DMS 273 (cell line): ENCODE data around the gene DDB1.

Source experiments
- DNase-seq: peaks from one replicate; lab custom pipeline; 2025; ENCODE audit not compliant: unreplicated experiment; lab: John Stamatoyannopoulos, UW

The DDB1 gene

GRCh38 chr11:61337706-61338470 lies 5.0 kb upstream of the DDB1 start:
- no peak for DNase-seq

GRCh38 chr11:61336171-61336935 lies 3.4 kb upstream of the DDB1 start:
- peak; percentile 87 for DNase-seq

GRCh38 chr11:61335355-61335710 lies 2.4 kb upstream of the DDB1 start:
- no peak for DNase-seq

DNA sequence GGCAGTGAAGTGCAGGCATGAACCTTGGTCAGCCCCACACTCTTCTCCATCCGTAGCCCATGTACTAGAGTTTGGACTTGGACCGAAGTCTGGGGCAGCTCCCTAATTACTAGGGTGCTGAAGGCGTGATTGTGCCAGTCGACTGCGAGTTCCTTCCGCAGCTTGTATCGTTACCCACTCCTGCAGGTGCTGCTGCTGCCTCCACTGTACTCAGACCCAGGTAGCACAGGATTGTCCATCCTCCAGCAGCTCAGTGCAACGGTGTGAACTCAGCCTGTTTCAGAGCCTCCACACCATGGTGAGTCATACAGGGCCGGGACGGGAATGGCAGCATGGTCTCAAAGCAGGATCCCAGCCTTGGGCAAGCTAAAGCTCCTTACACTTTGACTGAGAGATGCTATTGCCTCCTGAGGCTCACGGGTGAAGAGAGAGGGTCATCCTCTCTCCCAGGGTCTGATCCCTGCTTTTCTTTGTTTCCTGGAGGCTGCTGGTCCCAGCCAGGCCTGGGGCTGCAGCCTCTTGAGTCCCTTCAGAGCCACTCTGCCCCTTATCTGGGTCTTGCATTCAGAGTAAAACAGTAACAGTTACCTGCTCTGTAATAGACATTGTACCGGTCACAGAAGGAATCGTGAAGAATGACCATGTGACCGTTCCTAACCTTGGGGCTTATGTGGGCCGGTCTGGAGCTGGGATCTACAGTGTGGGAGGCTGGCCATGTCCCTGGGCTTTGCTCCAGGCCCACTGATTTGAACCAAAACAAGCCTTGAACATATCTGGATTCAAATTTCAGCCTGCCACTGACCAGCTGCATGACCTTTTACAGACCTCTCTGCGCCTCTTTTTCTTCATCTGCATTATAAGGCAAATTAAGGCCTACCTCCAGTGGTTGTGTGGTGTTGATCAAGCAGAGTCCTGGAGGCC lies 1.8 kb upstream of the DDB1 start:
- no peak for DNase-seq

DNA sequence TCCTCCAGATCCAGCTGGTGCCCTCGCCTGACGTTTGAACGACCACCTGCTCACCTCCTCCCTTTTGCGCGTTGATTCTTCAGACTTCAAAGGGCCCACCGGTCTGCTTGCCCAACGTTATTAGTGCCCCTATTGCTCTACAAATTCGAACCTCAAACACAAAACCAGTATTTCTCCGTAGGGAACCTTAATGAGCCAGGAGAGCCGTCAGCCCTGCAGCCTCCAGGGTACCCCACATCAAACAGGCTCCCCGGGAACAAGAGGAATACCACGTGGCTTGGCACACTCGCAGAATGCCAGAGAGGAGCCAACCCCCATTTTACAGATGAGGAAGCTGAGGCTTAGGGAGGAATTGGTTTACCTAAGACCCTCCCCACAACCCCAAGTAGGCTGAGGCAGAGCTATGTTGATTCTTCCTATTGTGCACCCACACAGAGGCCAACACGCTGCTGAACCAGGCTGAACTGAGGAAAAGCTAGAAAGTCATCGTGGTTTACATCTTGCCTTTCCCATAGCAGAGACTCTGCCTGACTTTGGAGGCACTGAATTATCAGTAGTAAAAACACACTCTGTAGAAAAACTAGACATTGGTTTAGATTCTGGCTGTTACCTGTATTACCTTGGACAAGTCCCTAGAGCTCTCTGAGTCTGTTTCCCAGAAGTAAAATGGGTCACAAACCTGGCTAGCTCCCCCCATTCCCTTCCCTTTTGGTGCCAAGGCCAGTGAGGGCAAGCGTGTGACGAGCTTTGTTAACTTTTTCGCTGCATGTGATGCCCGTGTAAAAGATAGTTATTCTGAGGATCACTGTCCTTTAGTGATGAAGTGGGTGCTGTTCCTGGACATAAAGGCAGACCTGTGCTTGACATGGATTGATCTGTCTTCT lies 887 bp upstream of the DDB1 start:
- DNase-seq, result no peak

GRCh38 chr11:61332281-61332796 lies 566 bp downstream of the DDB1 start:
- DNase-seq, result peak; percentile 51

- DNase-seq, result no peak
Observed at GRCh38 chr11:61331651-61332050, 1.3 kb downstream of the DDB1 start.

- no peak for DNase-seq
Observed at GRCh38 chr11:61329871-61330270, 3.0 kb downstream of the DDB1 start.

DNA sequence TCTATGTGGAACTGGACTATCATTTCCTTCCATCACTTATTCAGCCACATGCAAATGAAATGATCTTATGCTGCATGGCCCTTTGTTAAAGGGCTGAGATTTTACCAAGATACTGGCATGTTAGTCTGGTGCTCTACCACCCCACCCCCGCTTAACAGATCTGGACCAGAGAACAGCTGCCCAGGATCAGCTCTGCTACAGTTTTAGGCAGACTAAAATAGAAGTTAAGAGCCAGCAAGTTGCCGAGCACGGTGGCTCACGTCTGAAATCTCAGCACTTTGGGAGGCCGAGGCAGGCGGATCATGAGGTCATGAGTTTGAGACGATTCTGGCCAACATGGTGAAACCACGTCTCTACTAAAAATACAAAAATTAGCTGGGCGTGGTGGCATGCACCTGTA lies 4.6 kb downstream of the DDB1 start:
- no peak for DNase-seq

DNA sequence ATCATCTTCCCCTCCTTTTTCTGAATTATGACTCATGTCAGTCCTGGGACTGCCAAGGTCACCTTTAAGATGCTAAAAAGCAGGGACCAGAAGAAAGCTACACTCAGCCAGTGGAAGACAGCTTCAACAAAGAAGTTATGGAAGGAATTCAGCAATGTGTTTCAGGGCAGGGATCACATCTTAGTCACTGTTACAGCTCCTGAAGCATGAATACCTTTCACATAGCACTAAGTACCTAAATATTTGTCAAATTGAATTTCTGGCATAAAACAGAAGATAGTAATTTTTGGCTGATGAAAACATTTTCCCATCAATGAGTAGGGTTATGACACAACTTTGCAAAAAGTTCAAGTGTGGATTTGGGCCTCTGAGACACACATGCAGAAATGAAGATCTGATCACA lies 5.2 kb downstream of the DDB1 start:
- DNase-seq, result no peak

GRCh38 chr11:61325649-61326414 lies 7.1 kb downstream of the DDB1 start:
- peak; percentile 62 for DNase-seq

DNA sequence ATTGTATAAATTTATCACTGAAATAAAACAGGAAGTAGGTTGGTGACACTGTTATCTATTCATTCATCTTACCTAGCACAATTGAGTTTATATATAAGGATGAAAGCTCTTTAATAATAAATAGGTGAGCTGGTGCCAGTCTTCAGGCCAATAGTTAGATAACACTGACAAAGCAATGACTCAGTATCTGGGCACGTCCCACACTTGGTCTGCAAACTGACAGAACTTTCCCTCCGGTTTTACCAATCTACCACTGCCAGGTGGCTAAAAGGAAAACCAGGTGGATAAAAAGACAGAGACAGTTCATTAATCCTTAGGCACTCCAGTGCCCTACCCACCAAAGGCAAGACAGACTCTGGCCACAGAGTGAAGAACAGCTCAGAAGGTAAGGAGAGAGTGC lies 17.6 kb downstream of the DDB1 start:
- no peak for DNase-seq

- DNase-seq, result no peak
Observed at GRCh38 chr11:61310749-61311148, 22.2 kb downstream of the DDB1 start.

GRCh38 chr11:61309739-61310138 lies 23.2 kb downstream of the DDB1 start:
- DNase-seq, result no peak

- no peak for DNase-seq
Observed at GRCh38 chr11:61309141-61309540, 23.8 kb downstream of the DDB1 start.

DNA sequence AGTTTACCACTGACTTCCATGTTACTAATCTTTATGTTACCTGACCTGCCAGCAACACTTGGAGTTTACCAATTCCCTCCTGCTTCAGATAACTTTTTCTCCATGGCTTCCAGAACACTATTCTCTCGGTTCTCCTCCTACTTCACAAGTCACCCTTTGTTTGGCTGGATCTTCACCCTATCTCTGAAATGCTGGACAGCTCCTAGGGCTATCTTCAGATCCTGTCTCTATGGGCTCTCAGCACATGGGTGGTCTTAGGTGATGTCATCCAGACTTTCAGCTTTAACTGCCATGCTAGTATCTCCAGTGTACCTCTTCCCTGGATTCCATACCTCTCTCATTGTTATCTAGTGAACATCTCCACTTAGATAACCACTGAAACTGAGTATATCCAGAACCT lies 25.6 kb downstream of the DDB1 start:
- DNase-seq, result no peak

GRCh38 chr11:61306221-61306620 lies 26.7 kb downstream of the DDB1 start:
- no peak for DNase-seq

DNA sequence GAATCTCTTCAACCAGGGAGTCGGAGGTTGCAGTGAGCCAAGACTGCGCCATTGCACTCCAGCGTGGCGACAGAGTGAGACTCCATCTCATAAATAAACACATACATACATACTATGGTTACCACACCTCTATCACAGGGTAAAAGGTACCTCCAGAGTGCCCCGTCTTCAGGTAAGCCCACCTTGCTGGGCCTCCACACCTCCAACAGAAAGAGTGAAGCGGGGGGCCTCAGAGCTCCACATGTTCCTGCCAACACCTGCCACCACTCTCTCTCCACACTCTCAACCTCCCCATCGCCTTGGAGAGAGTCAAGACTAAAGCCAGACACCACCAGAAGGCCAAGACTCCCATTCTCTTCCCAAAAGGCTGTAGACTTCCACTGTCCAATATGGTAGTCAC lies 27.5 kb downstream of the DDB1 start:
- DNase-seq, result no peak

DNA sequence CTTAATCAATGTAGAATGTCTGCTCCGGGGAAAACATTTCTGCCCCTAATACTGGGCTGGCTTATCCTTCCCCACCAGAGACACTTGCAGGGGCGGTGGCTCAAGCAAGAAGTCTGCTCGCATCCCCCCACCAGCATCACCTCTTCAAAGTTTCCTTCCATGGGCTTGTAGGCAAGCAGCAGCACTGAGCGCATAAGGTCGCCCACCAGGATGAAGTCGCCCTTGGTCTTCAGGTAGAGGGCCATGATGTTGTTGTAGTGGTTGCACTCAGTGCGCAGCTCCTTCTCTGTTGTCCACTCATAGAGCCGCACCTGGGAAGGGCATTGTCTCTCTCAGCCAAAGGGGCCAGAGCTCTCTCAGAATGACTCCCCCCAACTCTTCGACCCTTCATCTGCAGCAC lies 29.2 kb downstream of the DDB1 start:
- no peak for DNase-seq

GRCh38 chr11:61302550-61302949 lies 30.4 kb downstream of the DDB1 start:
- no peak for DNase-seq
